ENCODE data around the gene DNAJC22.
"Not testable (repeated sequence)": the region's sequence is repeated elsewhere in the genome, so short reads cannot be mapped to it uniquely, and the experiment has no call there.

The DNAJC22 gene

GRCh38 chr12:49375406-49375805, 28.7 kb downstream of the DNAJC22 start:
- no peak for DNase-seq

GRCh38 chr12:49377386-49377785, 30.7 kb downstream of the DNAJC22 start:
- no peak for DNase-seq

- not testable (repeated sequence) for DNase-seq
Observed at GRCh38 chr12:49380184-49380583, 33.5 kb downstream of the DNAJC22 start.

- DNase-seq: no peak
Observed at GRCh38 chr12:49388682-49389386, 42.1 kb downstream of the DNAJC22 start.

- DNase-seq: no peak
Observed at GRCh38 chr12:49389387-49389703, 42.7 kb downstream of the DNAJC22 start.

- DNase-seq: no peak
Observed at GRCh38 chr12:49397000-49397399, 50.3 kb downstream of the DNAJC22 start.

- DNase-seq: no peak
Observed at GRCh38 chr12:49400304-49400703, 53.6 kb downstream of the DNAJC22 start.
